ENCODE results near the gene KIAA1549. TPM values are rescaled to one million over a fixed set of nuclear protein-coding genes. Genes with fewer than 3 reads are reported as not detected.
A peak's percentile ranks its signal among the peaks of the same experiment; 100 is the strongest.
"Not testable (repeated sequence)": the region's sequence is repeated elsewhere in the genome, so short reads cannot be mapped to it uniquely, and the experiment has no call there.

Gene KIAA1549
- 1 to 10 TPM; 1.6 to 5.0 (median 3.3) TPM for total RNA-seq

DNA sequence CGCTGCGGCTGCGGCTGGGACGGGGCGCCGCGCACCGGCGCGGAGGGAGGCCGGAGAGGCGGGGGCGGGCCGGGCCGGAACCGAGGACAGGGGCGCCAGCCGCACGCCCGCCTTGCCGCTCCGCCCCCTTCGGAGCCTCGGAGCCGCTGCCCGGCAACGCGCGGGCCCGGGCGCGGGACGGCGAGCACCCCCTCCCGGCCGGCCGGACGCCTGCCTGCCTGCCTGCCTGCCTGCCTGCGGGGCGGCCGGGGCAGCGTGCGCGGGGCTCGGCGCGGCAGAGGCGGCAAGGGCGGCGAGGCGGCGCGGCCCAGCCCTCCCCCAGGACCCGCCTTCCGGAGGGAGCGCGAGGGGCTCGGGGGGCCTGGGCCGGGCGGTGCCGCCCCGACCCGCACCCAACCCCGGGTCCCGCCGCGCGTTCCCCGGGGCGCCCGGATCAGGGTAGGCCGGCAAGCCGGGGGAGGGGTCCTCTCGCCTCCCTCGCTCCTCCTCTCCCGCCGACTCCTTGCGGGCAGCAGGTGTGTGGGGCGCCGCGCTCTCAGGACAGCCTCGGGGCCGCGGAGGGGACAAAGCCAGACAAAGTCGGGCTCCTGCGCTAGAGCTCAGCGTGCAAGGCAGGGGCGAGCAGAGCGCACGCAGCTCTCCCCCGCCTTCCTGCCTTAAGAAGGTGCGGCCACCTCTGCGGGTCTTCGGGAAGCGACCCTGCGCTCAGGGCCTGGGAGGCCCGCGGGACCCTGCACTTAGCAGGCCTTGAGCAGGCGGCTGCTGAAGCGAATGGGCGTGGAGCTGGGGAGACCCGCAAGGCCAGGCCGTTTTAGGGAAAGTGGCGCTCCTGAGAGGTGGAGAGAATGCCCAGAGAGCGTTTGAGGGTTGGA, at the start of gene KIAA1549:
KIAA1549 (minus strand) TSS at position 58 of the 872 bp plus-strand sequence. CDS start 120 bp downstream, outside the sequence.
- Histone ChIP-seq H3K27ac (peak within 1 kb of the TSS in 1 of 4 donors; percentile 12), H3K4me3 (peak within 1 kb of the TSS; percentile 47 to 73 (median 65)), H3K36me3 (no peaks in the 10 kb centered on the region), H3K27me3 (no peaks in the 10 kb centered on the region), H3K9me3 (no peaks in the 10 kb centered on the region), H3K4me1 (peaks cover 0 to 11% (median 0%) of the 10 kb centered on the region in 4 donors)
- TF ChIP-seq CTCF (IDR thresholded peaks at IDR 0.05) (peak in 3 of 6 experiments; percentile 46 to 75 (median 52)), POLR2A (IDR thresholded peaks at IDR 0.05) (no peak)
- peak; percentile 25 to 79 (median 75) for DNase-seq

DNA sequence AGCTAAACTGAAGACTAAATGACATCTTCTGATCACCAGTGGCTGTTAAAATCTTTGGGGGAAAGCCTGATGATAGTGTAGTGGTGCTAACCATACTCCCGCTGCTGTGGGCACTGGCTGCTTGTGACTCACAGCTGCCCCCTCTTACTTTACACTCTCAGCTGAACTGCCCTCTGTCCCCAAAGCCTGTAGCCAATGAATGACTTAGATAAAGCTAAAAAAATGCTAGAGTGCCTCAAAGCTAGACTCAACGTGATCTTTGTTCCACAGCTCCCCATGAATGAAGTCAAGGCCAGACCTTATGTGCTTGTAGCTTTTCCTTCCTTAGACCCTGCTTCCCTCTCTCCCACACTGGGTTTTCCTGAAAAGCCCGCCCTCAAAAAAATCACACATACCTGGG, 48.2 kb upstream of the KIAA1549 start:
- DNase-seq: no peak
- Histone ChIP-seq H3K27me3 (no peaks in the 10 kb centered on the region), H3K9me3 (no peaks in the 10 kb centered on the region), H3K4me1 (peaks cover 0 to under 1% (median 0%) of the 10 kb centered on the region in 4 donors), H3K4me3 (no peak overlapping the region), H3K36me3 (peaks cover 0 to 37% (median 0%) of the 10 kb centered on the region in 3 donors), H3K27ac (no peak overlapping the region)
- TF ChIP-seq CTCF (IDR thresholded peaks at IDR 0.05) (no peak), POLR2A (IDR thresholded peaks at IDR 0.05) (no peak)

DNA sequence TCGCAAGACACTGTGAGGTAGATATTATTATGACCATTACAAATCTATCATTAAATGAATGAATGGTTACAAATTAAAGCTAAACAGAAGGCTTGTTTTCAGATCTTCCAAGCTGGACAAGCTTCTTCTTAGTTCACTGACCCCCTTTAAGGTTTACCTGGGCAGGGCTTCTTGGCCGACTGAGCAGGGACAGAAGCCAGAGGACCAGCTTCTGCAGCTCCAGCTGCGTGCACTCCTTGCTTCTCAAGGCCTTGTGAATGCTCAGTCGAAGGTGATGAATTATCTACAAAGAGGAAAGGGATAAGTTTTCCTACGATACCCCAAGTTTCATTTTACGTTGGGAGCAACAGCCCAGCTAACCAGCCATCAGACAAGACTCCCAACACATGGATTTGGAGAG, 45.4 kb upstream of the KIAA1549 start:
- Histone ChIP-seq H3K27me3 (no peaks in the 10 kb centered on the region), H3K4me1 (no peaks in the 10 kb centered on the region), H3K27ac (no peak overlapping the region), H3K9me3 (no peaks in the 10 kb centered on the region), H3K36me3 (peaks cover 0 to 37% (median 0%) of the 10 kb centered on the region in 3 donors), H3K4me3 (no peak overlapping the region)
- TF ChIP-seq CTCF (IDR thresholded peaks at IDR 0.05) (no peak), POLR2A (IDR thresholded peaks at IDR 0.05) (no peak)
- no peak for DNase-seq

DNA sequence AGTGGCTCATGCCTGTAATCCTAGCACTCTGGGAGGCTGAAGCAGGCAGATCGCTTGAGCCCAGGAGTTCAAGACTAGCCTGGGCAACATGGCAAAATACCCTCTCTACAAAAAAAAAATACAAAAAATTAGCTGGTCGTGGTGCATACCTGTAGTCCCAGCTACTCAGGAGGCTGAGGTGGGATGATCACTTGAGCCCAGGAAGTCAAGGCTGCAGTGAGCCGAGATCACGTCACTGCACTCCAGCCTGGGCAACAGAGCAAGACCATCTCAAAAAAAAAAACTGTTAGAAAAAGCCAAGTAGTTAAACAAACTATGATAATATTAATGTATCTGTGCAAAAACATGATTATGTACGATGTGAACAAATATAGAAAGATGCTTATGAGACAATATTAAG, 44.7 kb upstream of the KIAA1549 start:
- not testable (repeated sequence) for H3K4me3 ChIP-seq, H3K4me1 ChIP-seq, H3K27ac ChIP-seq, H3K27me3 ChIP-seq, H3K9me3 ChIP-seq, DNase-seq
- peaks cover 0 to 37% (median 0%) of the 10 kb centered on the region in 3 donors for H3K36me3 ChIP-seq

GRCh38 chr7:139023076-139023475, 41.9 kb upstream of the KIAA1549 start:
- Histone ChIP-seq H3K4me3 (no peak overlapping the region), H3K9me3 (no peaks in the 10 kb centered on the region), H3K36me3 (peaks cover 0 to 20% (median 0%) of the 10 kb centered on the region in 3 donors), H3K27me3 (no peaks in the 10 kb centered on the region), H3K27ac (no peak overlapping the region), H3K4me1 (no peaks in the 10 kb centered on the region)
- no peak for TF ChIP-seq CTCF (IDR thresholded peaks at IDR 0.05)
- no peak for TF ChIP-seq POLR2A (IDR thresholded peaks at IDR 0.05)
- DNase-seq: no peak

GRCh38 chr7:139022286-139022685, 41.1 kb upstream of the KIAA1549 start:
- H3K27ac ChIP-seq: no peak overlapping the region
- H3K4me1 ChIP-seq: no peaks in the 10 kb centered on the region
- no peaks in the 10 kb centered on the region for H3K27me3 ChIP-seq
- TF ChIP-seq CTCF (IDR thresholded peaks at IDR 0.05) (no peak), POLR2A (IDR thresholded peaks at IDR 0.05) (no peak)
- peaks cover 0 to 12% (median 0%) of the 10 kb centered on the region in 3 donors for H3K36me3 ChIP-seq
- no peaks in the 10 kb centered on the region for H3K9me3 ChIP-seq
- no peak for DNase-seq
- no peak overlapping the region for H3K4me3 ChIP-seq

Data from Peyer's patch (tissue), 4 donors.